Measurements from ENCODE around the gene CLEC5A. TPM values are rescaled to one million over a fixed set of nuclear protein-coding genes. Genes with fewer than 3 reads are reported as not detected.
"Not testable (repeated sequence)": the region's sequence is repeated elsewhere in the genome, so short reads cannot be mapped to it uniquely, and the experiment has no call there.

CLEC5A gene
- total and polyA plus RNA-seq, 2 experiments from 2014 or later, result not detected

DNA sequence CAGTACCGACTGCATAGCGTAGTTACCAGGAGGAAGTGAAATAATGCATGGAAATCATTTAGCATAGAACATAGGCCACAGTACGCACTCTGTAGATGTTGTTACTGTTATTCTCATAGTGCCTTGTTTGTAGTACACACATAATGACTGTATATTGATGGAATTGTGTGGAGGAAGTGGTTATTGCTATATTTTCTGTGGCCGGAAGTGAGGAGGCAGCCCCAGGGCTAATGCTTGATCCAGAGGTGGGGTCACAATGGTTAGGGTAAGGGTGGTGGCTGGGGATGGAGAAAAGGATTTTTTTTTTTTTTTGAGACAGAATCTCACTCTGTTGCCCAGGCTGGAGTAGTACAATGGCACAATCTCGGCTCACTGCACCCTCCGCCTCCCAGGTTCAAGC lies 44.4 kb upstream of the CLEC5A start:
- Histone ChIP-seq H3K9me2 (replicated peaks; ENCODE audit: insufficient read depth) (no peaks in the 10 kb centered on the region), H3K79me2 (no peaks in the 10 kb centered on the region), H3K9me3 (ENCODE audit: low read depth) (no peaks in the 10 kb centered on the region), H3K4me2 (no peak overlapping the region), H3K4me3 (no peak overlapping the region), H3K36me3 (replicated peaks; ENCODE audit: insufficient read depth, low read depth) (no peaks in the 10 kb centered on the region), H2AFZ (no peak overlapping the region), H3K4me1 (ENCODE audit: insufficient read depth) (no peaks in the 10 kb centered on the region), H4K20me1 (ENCODE audit: insufficient read depth, poor library complexity, severe bottlenecking) (no peaks in the 10 kb centered on the region), H3K27me3 (no peaks in the 10 kb centered on the region), H3K27ac (no peak overlapping the region)
- TF ChIP-seq EZH2phosphoT487 (IDR thresholded peaks at IDR 0.05; ENCODE audit: low read depth, severe bottlenecking, unreplicated experiment) (no peak), EZH2 (IDR thresholded peaks at IDR 0.05; ENCODE audit: borderline replicate concordance) (no peak)
- TF ChIP-seq, protein P1, sequence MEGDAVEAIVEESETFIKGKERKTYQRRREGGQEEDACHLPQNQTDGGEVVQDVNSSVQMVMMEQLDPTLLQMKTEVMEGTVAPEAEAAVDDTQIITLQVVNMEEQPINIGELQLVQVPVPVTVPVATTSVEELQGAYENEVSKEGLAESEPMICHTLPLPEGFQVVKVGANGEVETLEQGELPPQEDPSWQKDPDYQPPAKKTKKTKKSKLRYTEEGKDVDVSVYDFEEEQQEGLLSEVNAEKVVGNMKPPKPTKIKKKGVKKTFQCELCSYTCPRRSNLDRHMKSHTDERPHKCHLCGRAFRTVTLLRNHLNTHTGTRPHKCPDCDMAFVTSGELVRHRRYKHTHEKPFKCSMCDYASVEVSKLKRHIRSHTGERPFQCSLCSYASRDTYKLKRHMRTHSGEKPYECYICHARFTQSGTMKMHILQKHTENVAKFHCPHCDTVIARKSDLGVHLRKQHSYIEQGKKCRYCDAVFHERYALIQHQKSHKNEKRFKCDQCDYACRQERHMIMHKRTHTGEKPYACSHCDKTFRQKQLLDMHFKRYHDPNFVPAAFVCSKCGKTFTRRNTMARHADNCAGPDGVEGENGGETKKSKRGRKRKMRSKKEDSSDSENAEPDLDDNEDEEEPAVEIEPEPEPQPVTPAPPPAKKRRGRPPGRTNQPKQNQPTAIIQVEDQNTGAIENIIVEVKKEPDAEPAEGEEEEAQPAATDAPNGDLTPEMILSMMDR (IDR thresholded peaks at IDR 0.05; ENCODE audit: poor library complexity), result no peak
- no peak for DNase-seq (ENCODE audit: low spot score)
- 92% methylated on average over 6 of the region's 6 CpGs for WGBS (ENCODE audit: low lambda C conversion rate, missing lambda C conversion rate)

DNA sequence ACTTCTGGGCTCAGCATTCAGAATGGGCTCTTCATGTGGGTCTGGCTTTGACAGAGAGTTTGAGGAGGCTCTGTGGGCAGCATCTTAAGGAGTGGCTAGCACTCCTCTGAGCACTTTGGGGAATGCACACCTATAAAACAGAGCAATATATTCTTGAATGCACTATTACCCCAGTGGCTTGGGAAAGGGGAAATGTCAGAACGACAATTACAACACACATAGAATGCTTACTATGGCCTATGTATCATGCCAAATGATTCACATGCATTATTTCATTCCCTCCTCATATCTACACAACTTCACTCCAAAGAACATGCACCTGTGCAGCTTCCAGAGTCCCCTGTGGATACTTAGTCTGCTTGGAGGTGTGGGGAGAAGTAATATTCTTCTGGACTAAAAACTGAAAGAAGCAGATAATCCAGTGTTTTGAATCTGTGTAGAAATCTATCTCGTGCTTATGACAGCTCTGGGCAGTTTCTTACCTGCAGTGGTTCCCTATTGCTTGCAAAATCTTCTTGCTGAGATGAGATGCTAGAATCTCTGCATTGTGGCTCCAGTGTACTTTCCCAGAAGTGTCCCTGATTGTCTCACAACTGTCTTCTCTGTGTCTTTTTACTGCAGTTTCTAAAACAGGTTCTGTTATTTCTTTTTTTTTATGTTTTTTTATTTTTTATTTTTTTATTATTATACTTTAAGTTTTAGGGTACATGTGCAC lies 43.4 kb upstream of the CLEC5A start:
- no peak overlapping the region for H3K27ac ChIP-seq
- WGBS (ENCODE audit: low lambda C conversion rate, missing lambda C conversion rate), result 81% methylated on average over 2 of the region's 2 CpGs
- no peaks in the 10 kb centered on the region for H3K9me3 ChIP-seq (ENCODE audit: low read depth)
- H2AFZ ChIP-seq, result no peak overlapping the region
- no peaks in the 10 kb centered on the region for H3K79me2 ChIP-seq
- TF ChIP-seq, protein P1 (IDR thresholded peaks at IDR 0.05; ENCODE audit: poor library complexity), result no peak
- no peak for TF ChIP-seq EZH2phosphoT487 (IDR thresholded peaks at IDR 0.05; ENCODE audit: low read depth, severe bottlenecking, unreplicated experiment)
- H3K4me1 ChIP-seq (ENCODE audit: insufficient read depth), result no peaks in the 10 kb centered on the region
- no peak overlapping the region for H3K4me3 ChIP-seq
- no peaks in the 10 kb centered on the region for H4K20me1 ChIP-seq (ENCODE audit: insufficient read depth, poor library complexity, severe bottlenecking)
- DNase-seq (ENCODE audit: low spot score), result no peak
- H3K4me2 ChIP-seq, result no peak overlapping the region
- H3K27me3 ChIP-seq, result no peaks in the 10 kb centered on the region
- no peaks in the 10 kb centered on the region for H3K36me3 ChIP-seq (replicated peaks; ENCODE audit: insufficient read depth, low read depth)
- H3K9me2 ChIP-seq (replicated peaks; ENCODE audit: insufficient read depth), result no peaks in the 10 kb centered on the region

DNA sequence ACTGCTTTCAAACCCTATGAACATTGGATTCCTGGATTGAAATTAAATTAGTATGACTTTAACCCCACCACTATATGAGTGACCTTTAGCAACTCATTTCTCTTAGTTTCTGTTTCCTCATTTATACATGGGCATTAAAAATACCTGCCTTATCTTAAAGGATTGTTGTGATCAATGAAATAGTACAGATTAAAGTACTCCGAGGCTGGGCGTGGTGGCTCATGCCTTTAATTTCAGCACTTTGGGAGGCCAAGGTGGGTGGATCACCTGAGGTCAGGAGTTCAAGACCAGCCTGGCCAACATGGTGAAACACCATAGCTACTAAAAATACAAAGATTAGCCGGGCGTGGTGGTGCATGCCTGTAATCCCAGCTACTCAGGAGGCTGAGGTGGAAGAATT lies 41.0 kb upstream of the CLEC5A start:
- not testable (repeated sequence) for H3K79me2 ChIP-seq; H3K4me1 ChIP-seq (ENCODE audit: insufficient read depth); H3K4me2 ChIP-seq; H3K9me2 ChIP-seq (replicated peaks; ENCODE audit: insufficient read depth); H3K36me3 ChIP-seq (replicated peaks; ENCODE audit: insufficient read depth, low read depth); H3K9me3 ChIP-seq (ENCODE audit: low read depth); H4K20me1 ChIP-seq (ENCODE audit: insufficient read depth, poor library complexity, severe bottlenecking); H3K27ac ChIP-seq; H2AFZ ChIP-seq; H3K4me3 ChIP-seq; DNase-seq (ENCODE audit: low spot score); H3K27me3 ChIP-seq
- 90% methylated on average over 4 of the region's 4 CpGs for WGBS (ENCODE audit: low lambda C conversion rate, missing lambda C conversion rate)

DNA sequence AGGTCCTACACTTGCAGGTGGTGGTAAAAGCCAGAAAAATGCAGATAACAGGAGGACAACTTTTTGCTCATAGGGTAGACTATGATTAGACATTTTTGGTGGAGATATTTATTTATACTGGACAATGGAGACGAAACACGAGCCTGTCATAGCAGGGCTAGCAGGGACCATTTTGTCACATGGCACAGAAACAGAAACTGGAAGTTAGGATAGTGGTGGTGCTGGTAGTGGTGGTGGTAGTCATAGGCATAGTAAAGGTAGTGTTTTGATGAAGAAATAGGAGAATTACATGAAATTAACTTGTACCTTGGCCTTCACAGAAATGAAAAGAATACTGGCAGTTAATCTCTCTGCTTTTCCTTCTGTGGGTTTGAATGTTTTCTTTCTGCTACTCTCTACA lies 40.1 kb upstream of the CLEC5A start:
- H3K4me1 ChIP-seq (ENCODE audit: insufficient read depth), result no peaks in the 10 kb centered on the region
- H3K36me3 ChIP-seq (replicated peaks; ENCODE audit: insufficient read depth, low read depth), result no peaks in the 10 kb centered on the region
- TF ChIP-seq, protein P1 (IDR thresholded peaks at IDR 0.05; ENCODE audit: poor library complexity), result no peak
- TF ChIP-seq EZH2 (IDR thresholded peaks at IDR 0.05; ENCODE audit: borderline replicate concordance), result no peak
- no peak for TF ChIP-seq EZH2phosphoT487 (IDR thresholded peaks at IDR 0.05; ENCODE audit: low read depth, severe bottlenecking, unreplicated experiment)
- H3K4me3 ChIP-seq, result no peak overlapping the region
- no peak for DNase-seq (ENCODE audit: low spot score)
- no peak overlapping the region for H3K27ac ChIP-seq
- H2AFZ ChIP-seq, result no peak overlapping the region
- no peaks in the 10 kb centered on the region for H3K9me3 ChIP-seq (ENCODE audit: low read depth)
- H3K9me2 ChIP-seq (replicated peaks; ENCODE audit: insufficient read depth), result no peaks in the 10 kb centered on the region
- no peaks in the 10 kb centered on the region for H3K27me3 ChIP-seq
- H4K20me1 ChIP-seq (ENCODE audit: insufficient read depth, poor library complexity, severe bottlenecking), result no peaks in the 10 kb centered on the region
- WGBS (ENCODE audit: low lambda C conversion rate, missing lambda C conversion rate), result 88% methylated on average over 2 of the region's 2 CpGs
- H3K79me2 ChIP-seq, result no peaks in the 10 kb centered on the region
- no peak overlapping the region for H3K4me2 ChIP-seq

DNA sequence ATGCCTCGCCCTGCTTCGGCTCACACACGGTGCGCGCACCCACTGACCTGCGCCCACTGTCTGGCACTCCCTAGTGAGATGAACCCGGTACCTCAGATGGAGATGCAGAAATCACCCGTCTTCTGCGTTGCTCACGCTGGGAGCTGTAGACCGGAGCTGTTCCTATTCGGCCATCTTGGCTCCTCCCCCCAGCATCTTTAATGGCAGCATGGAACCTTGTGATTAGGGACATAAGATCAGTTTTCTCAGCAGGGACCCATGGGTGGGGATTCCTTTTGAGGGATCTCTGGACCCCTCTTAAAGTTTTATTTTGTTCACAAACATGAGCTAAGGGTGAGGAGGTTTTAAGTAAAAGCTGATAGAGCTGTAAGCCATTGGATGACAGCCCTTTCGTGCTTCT lies 39.2 kb upstream of the CLEC5A start:
- H3K4me1 ChIP-seq (ENCODE audit: insufficient read depth); H3K27ac ChIP-seq; H3K4me3 ChIP-seq; H3K9me2 ChIP-seq (replicated peaks; ENCODE audit: insufficient read depth); DNase-seq (ENCODE audit: low spot score); H3K27me3 ChIP-seq; H3K79me2 ChIP-seq; H3K4me2 ChIP-seq; H4K20me1 ChIP-seq (ENCODE audit: insufficient read depth, poor library complexity, severe bottlenecking); H3K9me3 ChIP-seq (ENCODE audit: low read depth); H2AFZ ChIP-seq; H3K36me3 ChIP-seq (replicated peaks; ENCODE audit: insufficient read depth, low read depth): not testable (repeated sequence)
- WGBS (ENCODE audit: low lambda C conversion rate, missing lambda C conversion rate), result 92% methylated on average over 10 of the region's 13 CpGs
